Measurements from ENCODE around the gene TRAIP. TPM values are rescaled to one million over a fixed set of nuclear protein-coding genes. Genes with fewer than 3 reads are reported as not detected.

The TRAIP gene
- total RNA-seq, 4 donors from 2014 or later: 1.5 to 17.4 (median 4.0) TPM

DNA sequence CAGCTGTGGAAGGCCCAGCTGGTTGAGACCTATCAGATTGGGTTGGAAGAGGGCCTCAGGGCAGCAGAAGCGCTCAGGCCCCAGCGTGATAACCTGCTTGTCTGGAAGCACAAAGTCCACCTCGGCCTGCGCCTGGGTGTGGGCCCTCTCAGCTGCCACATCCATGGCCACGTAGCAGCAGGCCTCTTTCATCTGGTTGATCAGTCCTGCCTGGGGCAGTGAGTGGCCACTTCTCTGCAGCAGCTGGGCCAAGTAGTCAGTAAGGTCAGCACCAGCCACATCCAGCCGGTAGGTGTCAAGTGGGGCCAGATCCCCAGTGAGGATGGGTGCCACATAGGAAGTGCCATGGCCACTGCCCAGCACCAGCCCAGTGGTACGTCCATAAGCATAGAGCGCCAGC is 17.3 kb upstream of the TRAIP start:
- intact Hi-C loops (cut with DNase I; ENCODE audit: low total_unique reads): no loop called here
- no peak overlapping the region for H3K27ac ChIP-seq

DNA sequence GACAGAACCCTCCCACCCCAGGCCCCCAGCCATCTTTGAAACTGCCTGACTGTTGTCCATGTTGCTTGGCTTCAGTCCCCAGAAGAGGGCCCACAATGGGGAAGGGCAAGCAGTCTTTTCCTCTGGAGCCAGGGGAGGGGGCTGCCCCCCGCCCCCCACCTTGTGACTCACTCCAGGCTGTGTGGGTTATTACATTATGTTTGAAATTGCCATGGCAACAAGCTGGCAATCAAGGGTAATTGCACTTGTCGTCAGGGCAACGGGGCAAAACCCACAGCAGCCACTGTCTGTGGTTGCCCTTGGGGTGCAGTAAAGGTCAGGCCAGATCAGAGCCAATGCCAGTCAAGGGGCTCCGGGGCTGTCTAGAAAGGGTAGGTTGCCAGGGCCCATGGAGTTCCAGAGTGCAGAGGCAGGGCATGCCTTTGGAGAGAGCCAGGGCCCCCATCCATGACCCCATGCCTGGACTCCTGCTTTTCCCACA is 16.5 kb upstream of the TRAIP start:
- H3K4me3 ChIP-seq: no peak overlapping the region
- no peak for DNase-seq
- H3K27me3 ChIP-seq: peaks cover 6 to 16% of the 10 kb centered on the region in 2 donors
- intact Hi-C loops (cut with DNase I; ENCODE audit: low total_unique reads): no loop called here
- TF ChIP-seq, protein P1, sequence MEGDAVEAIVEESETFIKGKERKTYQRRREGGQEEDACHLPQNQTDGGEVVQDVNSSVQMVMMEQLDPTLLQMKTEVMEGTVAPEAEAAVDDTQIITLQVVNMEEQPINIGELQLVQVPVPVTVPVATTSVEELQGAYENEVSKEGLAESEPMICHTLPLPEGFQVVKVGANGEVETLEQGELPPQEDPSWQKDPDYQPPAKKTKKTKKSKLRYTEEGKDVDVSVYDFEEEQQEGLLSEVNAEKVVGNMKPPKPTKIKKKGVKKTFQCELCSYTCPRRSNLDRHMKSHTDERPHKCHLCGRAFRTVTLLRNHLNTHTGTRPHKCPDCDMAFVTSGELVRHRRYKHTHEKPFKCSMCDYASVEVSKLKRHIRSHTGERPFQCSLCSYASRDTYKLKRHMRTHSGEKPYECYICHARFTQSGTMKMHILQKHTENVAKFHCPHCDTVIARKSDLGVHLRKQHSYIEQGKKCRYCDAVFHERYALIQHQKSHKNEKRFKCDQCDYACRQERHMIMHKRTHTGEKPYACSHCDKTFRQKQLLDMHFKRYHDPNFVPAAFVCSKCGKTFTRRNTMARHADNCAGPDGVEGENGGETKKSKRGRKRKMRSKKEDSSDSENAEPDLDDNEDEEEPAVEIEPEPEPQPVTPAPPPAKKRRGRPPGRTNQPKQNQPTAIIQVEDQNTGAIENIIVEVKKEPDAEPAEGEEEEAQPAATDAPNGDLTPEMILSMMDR (IDR thresholded peaks at IDR 0.05): no peak
- no peak for TF ChIP-seq POLR2A (IDR thresholded peaks at IDR 0.05)
- H3K27ac ChIP-seq: no peak overlapping the region
- H3K36me3 ChIP-seq: no peaks in the 10 kb centered on the region
- peaks cover 0 to 10% of the 10 kb centered on the region in 2 donors for H3K4me1 ChIP-seq
- H3K9me3 ChIP-seq: no peaks in the 10 kb centered on the region

More for the DNA sequence above, 17.3 kb upstream of the TRAIP start:
- Histone ChIP-seq H3K4me1 (peaks cover 0 to 10% of the 10 kb centered on the region in 2 donors), H3K36me3 (no peaks in the 10 kb centered on the region), H3K4me3 (no peak overlapping the region), H3K27me3 (peaks cover 5 to 14% of the 10 kb centered on the region in 2 donors), H3K9me3 (no peaks in the 10 kb centered on the region)
- TF ChIP-seq, protein P1 (IDR thresholded peaks at IDR 0.05): no peak
- TF ChIP-seq POLR2A (IDR thresholded peaks at IDR 0.05): no peak
- DNase-seq: no peak

DNA sequence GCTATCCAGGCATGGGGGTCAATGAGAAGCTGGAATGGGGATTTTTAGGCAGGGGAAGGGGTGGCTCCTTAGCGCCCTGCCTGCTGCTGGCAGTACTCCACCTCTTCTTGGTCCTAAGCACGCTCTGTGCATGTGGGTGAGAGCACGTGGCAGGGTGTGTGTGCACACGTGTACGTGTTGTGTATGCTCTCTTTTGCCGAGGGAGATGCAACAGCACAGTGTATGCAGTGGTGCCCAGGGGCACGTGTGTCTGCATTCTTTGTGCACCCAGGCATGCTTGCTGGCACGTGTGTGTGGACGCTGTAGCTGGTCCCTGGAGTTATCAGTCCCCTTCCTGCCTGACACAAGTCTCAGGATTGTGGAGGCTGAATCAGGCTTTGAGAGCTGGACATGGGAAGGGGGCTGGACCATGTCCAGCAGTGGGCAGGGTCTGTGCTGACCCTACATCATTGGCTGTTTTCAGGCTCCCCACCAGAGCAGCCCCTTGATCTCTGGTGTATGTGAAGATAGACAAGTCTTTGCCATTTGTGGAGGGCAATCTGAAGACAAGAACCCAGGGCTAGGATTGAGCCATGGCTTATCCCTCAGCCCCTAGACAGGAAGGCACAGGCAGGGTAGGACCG is 15.3 kb upstream of the TRAIP start:
- Histone ChIP-seq H3K9me3 (no peaks in the 10 kb centered on the region), H3K4me3 (no peak overlapping the region), H3K36me3 (no peaks in the 10 kb centered on the region), H3K27me3 (peaks cover 6 to 16% of the 10 kb centered on the region in 2 donors), H3K4me1 (peaks cover 0 to 10% of the 10 kb centered on the region in 2 donors), H3K27ac (no peak overlapping the region)
- DNase-seq: no peak
- intact Hi-C loops (cut with DNase I; ENCODE audit: low total_unique reads): no loop called here
- TF ChIP-seq, protein P1 (IDR thresholded peaks at IDR 0.05): no peak

DNA sequence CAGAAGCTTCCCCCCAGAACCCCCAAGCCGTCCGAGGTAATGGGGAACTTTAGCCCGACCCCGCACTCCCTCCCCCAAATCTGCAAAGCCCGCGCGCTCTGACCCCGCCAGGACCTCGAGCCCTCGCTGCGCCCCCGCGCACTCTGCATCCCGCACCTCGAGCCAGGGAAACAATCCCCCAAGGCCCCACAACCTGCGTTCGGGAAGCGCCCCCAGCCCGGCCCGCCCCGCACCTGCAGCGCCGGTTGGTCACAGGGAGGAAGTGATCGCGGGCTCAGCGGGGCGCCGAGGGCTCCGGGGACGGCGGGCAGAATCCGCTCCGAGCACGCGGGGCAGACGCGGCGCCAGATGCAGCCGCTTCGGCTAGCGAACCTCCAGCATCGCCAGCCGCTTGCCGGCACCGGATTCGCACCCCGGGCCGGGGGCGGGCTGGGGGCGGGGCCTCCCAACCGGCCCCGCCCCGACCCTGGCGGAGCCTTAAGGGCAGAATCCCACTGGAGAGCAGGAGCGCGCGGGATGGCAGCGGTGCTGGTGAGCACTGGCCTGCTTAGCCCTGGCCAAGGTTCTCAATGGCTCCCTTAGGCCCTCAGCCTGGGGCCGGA is 13.3 kb upstream of the TRAIP start, which contains the start of gene CAMKV:
TSS of gene CAMKV (minus strand) at position 382 of the 602 bp plus-strand sequence. CDS start 7,518 bp downstream, outside the sequence.
- DNase-seq: no peak
- no peak within 1 kb of the TSS for H3K27ac ChIP-seq
- peaks cover 0 to 10% of the 10 kb centered on the region in 2 donors for H3K4me1 ChIP-seq
- no peaks in the 10 kb centered on the region for H3K36me3 ChIP-seq
- peaks cover 6 to 16% of the 10 kb centered on the region in 2 donors for H3K27me3 ChIP-seq
- H3K9me3 ChIP-seq: no peaks in the 10 kb centered on the region
- intact Hi-C loops (cut with DNase I; ENCODE audit: low total_unique reads): no loop called here
- TF ChIP-seq POLR2A (IDR thresholded peaks at IDR 0.05): no peak
- TF ChIP-seq, protein P1 (IDR thresholded peaks at IDR 0.05): no peak
- H3K4me3 ChIP-seq: no peak within 1 kb of the TSS

DNA sequence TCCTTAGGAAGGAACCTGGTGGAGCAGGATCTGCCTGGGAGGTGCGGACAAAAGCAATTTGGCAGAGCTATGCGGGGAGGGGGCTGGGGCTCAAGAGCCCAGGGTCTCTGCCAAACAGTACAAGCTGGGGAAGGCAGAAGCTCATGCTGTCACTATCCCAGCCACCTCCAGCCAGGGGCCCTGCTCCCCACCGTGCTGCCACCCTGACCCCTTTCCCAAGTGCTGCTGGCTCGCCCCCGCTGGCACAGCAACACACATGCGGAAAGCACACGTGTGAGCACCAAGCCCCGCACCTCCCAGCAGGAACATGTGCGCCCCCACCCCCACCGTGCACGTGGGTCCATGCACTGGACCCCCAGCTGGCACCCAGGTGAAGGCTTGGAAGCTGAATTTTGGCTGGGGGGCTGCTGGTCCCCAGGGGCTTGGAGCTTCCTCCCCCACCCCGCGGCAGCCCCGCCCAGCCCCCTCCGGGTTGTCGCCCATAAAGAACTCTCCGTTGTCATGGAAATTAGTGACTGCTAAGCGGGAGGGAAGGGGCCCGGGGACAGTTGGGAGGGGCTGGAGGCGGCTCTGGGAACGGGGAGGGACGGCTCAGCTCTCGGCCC is 12.6 kb upstream of the TRAIP start:
- no peak overlapping the region for H3K27ac ChIP-seq
- H3K9me3 ChIP-seq: no peaks in the 10 kb centered on the region
- no peak overlapping the region for H3K4me3 ChIP-seq
- no peaks in the 10 kb centered on the region for H3K36me3 ChIP-seq
- DNase-seq: no peak
- TF ChIP-seq, protein P1 (IDR thresholded peaks at IDR 0.05): no peak
- TF ChIP-seq POLR2A (IDR thresholded peaks at IDR 0.05): no peak
- intact Hi-C loops (cut with DNase I; ENCODE audit: low total_unique reads): no loop called here
- peaks cover 6 to 16% of the 10 kb centered on the region in 2 donors for H3K27me3 ChIP-seq
- H3K4me1 ChIP-seq: peaks cover 0 to 10% of the 10 kb centered on the region in 2 donors
